Measurements from ENCODE around the gene BRF1. TPM values are rescaled to one million over a fixed set of nuclear protein-coding genes. Genes with fewer than 3 reads are reported as not detected.

The BRF1 gene
- total and polyA plus RNA-seq, 2 of the 13 experiments (the other 11 are each of a cell fraction or from before 2014, with no cell fraction given): 5.1 to 11.0 TPM

DNA sequence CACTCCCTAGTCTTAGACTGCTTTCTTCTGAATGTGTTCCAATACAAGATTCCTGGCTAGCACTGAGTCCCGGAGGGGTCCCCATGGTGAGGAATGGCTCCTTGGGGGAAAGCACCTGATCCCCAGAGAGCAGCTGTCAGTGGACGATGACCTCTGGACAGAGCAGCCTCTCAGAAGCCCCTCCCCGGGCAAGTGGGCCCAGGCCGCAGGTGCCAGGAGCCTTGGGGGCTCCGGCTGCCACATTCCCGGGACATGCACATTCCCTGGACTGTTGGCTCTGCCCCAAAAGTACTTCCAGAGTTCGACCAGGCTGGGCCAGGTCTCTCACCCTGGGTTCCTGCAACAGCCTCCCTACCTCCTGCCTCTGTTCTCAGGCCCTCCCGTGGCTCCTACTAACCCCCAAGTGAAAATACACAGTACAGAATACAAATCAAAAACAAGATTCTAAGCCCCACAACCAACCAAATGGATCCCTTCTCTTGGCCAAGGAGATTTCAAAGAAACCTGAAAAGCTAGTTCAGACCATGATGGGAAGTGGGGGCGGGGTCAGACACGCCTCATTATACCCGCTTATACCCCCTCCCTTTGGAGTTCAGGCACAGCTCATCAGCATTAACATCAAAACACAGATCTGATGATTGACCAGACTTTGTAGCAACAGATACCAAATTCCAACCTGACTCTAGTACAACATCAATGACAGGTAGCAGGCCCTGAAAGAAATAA lies 75.8 kb downstream of the BRF1 start:
- intact Hi-C loops (cut with micrococcal nuclease; ENCODE audit: unreplicated experiment): no loop called here
- ChIA-PET CTCF (ENCODE audit: low intra/inter-chr PET ratio, low total read pairs) (no interaction called here), POLR2A (no interaction called here)
- Histone ChIP-seq H3K9ac (ENCODE audit: insufficient read depth, low read depth, low read length) (no peak overlapping the region), H4K20me1 (ENCODE audit: insufficient read depth, low read length) (no peaks in the 10 kb centered on the region), H3K79me2 (ENCODE audit: insufficient read depth, low read length) (no peaks in the 10 kb centered on the region), H3K36me3 (replicated peaks in 1 of 2; ENCODE audit: control insufficient read depth in 1 of 2, insufficient read depth in 2 of 2, low read length in 2 of 2) (peaks cover 15 to 40% of the 10 kb centered on the region in 2 experiments; a peak in 4 of 5 replicates), H3K4me2 (ENCODE audit: low read depth, low read length) (no peak overlapping the region), H3K9me3 (ENCODE audit: low read length) (no peaks in the 10 kb centered on the region), H2AFZ (ENCODE audit: low read length) (no peak overlapping the region), H3K4me3 (replicated peaks in 1 of 3; ENCODE audit: insufficient read depth in 1 of 3, low read depth in 2 of 3, low read length in 3 of 3) (no peak overlapping the region), H3K4me1 (ENCODE audit: insufficient read depth, low read length) (no peaks in the 10 kb centered on the region), H3K27me3 (ENCODE audit: control insufficient read depth in 1 of 2, insufficient read depth in 2 of 2, low read length in 2 of 2) (no peaks in the 10 kb centered on the region), H3K27ac (ENCODE audit: extremely low read length, insufficient read depth, low read length) (no peak overlapping the region)
- TF ChIP-seq, protein P1, sequence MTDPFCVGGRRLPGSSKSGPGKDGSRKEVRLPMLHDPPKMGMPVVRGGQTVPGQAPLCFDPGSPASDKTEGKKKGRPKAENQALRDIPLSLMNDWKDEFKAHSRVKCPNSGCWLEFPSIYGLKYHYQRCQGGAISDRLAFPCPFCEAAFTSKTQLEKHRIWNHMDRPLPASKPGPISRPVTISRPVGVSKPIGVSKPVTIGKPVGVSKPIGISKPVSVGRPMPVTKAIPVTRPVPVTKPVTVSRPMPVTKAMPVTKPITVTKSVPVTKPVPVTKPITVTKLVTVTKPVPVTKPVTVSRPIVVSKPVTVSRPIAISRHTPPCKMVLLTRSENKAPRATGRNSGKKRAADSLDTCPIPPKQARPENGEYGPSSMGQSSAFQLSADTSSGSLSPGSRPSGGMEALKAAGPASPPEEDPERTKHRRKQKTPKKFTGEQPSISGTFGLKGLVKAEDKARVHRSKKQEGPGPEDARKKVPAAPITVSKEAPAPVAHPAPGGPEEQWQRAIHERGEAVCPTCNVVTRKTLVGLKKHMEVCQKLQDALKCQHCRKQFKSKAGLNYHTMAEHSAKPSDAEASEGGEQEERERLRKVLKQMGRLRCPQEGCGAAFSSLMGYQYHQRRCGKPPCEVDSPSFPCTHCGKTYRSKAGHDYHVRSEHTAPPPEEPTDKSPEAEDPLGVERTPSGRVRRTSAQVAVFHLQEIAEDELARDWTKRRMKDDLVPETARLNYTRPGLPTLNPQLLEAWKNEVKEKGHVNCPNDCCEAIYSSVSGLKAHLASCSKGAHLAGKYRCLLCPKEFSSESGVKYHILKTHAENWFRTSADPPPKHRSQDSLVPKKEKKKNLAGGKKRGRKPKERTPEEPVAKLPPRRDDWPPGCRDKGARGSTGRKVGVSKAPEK (CRISPR knock-in tag; IDR thresholded peaks at IDR 0.05; ENCODE audit: borderline replicate concordance): no peak
- TF ChIP-seq CHD4 (IDR thresholded peaks at IDR 0.05; ENCODE audit: borderline replicate concordance, low read length) (no peak), TCF7 (IDR thresholded peaks at IDR 0.05; ENCODE audit: low read depth) (no peak), NCOA2 (CRISPR knock-in tag; IDR thresholded peaks at IDR 0.05) (no peak), NCOA5 (CRISPR knock-in tag; IDR thresholded peaks at IDR 0.05) (no peak), E2F1 (CRISPR knock-in tag; IDR thresholded peaks at IDR 0.05) (no peak), ZFP1 (CRISPR knock-in tag; IDR thresholded peaks at IDR 0.05) (no peak), STAG1 (CRISPR knock-in tag; IDR thresholded peaks at IDR 0.05) (no peak), HNRNPL (IDR thresholded peaks at IDR 0.05; ENCODE audit: low read depth, low read length) (no peak), ZNF501 (CRISPR knock-in tag; IDR thresholded peaks at IDR 0.05) (no peak), FOXA3 (CRISPR knock-in tag; IDR thresholded peaks at IDR 0.05) (no peak), RFX1 (IDR thresholded peaks at IDR 0.05) (no peak), KDM1A (CRISPR knock-in tag; IDR thresholded peaks at IDR 0.05) (no peak), ZNF121 (CRISPR knock-in tag; IDR thresholded peaks at IDR 0.05) (no peak), ONECUT2 (CRISPR knock-in tag; IDR thresholded peaks at IDR 0.05) (no peak), ZNF749 (CRISPR knock-in tag; IDR thresholded peaks at IDR 0.05; ENCODE audit: borderline replicate concordance) (no peak), PLRG1 (conservative IDR thresholded peaks at IDR 0.05) (no peak), NAIF1 (CRISPR knock-in tag; IDR thresholded peaks at IDR 0.05; ENCODE audit: borderline replicate concordance) (no peak)
- TF ChIP-seq, protein P2, sequence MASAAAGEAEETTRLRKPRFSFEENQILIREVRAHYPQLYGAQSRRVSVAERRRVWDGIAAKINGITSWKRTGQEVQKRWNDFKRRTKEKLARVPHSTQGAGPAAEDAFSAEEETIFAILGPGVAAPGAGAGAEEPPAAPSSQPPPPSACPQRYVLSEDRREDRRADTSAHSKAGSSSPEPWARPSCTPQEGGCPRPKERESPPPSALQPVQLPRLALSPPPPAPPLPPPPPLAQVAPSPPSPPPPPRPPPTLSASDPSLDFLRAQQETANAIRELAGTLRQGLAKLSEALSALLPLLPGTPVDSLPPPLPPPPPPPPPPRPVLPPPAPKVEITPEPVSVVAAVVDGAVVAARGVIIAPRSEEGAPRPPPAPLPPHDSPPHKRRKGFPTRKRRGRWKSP (CRISPR knock-in tag; IDR thresholded peaks at IDR 0.05): no peak
- TF ChIP-seq, protein P3, sequence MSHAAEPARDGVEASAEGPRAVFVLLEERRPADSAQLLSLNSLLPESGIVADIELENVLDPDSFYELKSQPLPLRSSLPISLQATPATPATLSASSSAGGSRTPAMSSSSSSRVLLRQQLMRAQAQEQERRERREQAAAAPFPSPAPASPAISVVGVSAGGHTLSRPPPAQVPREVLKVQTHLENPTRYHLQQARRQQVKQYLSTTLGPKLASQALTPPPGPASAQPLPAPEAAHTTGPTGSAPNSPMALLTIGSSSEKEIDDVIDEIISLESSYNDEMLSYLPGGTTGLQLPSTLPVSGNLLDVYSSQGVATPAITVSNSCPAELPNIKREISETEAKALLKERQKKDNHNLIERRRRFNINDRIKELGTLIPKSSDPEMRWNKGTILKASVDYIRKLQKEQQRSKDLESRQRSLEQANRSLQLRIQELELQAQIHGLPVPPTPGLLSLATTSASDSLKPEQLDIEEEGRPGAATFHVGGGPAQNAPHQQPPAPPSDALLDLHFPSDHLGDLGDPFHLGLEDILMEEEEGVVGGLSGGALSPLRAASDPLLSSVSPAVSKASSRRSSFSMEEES (CRISPR knock-in tag; IDR thresholded peaks at IDR 0.05): no peak
- no TSS peak for BruUV-seq (replicated peaks)
- FAIRE-seq: no peak
- no peak for DNase-seq (ENCODE audit: low spot score)
- no peak for ATAC-seq
- WGBS (ENCODE audit: low lambda C conversion rate): 97% methylated on average over 7 of the region's 11 CpGs
- in situ Hi-C loops (cut with HindIII; ENCODE audit: extremely low pct_ligation_motif_present, low pct_unique_long_range_greater_than_20kb): no loop called here

Measured in HepG2 (cell line).